ENCODE results near the gene DPYD. TPM values are rescaled to one million over a fixed set of nuclear protein-coding genes. Genes with fewer than 3 reads are reported as not detected.

DPYD gene
- total RNA-seq, 1 donor from 2014 or later = 12.8 TPM

- TF ChIP-seq CTCF (IDR thresholded peaks at IDR 0.05; ENCODE audit: partially characterized antibody, unreplicated experiment) = no peak
- H3K27me3 Mint-ChIP-seq (ENCODE audit: unreplicated experiment) = peaks cover 2% of the 10 kb centered on the region
- no peak overlapping the region for H3K4me3 Mint-ChIP-seq (ENCODE audit: unreplicated experiment)
- peaks cover 2% of the 10 kb centered on the region for H3K9me3 Mint-ChIP-seq (ENCODE audit: unreplicated experiment)
- no peak for DNase-seq
- H3K36me3 Mint-ChIP-seq (ENCODE audit: unreplicated experiment) = no peaks in the 10 kb centered on the region
- H3K27ac Mint-ChIP-seq (ENCODE audit: unreplicated experiment) = no peak overlapping the region
- peaks cover under 1% of the 10 kb centered on the region for H3K4me1 Mint-ChIP-seq (ENCODE audit: low read depth, unreplicated experiment)
These were observed 655.2 kb downstream of the DPYD start for GRCh38 chr1:97265630-97266029.

GRCh38 chr1:97262842-97263241 is 658.0 kb downstream of the DPYD start:
- no peak for TF ChIP-seq CTCF (IDR thresholded peaks at IDR 0.05; ENCODE audit: partially characterized antibody, unreplicated experiment)

GRCh38 chr1:97258597-97258996 is 662.2 kb downstream of the DPYD start:
- Mint-ChIP-seq H3K36me3 (ENCODE audit: unreplicated experiment) (no peaks in the 10 kb centered on the region), H3K4me1 (ENCODE audit: low read depth, unreplicated experiment) (peaks cover 2% of the 10 kb centered on the region), H3K27ac (ENCODE audit: unreplicated experiment) (no peak overlapping the region), H3K27me3 (ENCODE audit: unreplicated experiment) (no peaks in the 10 kb centered on the region), H3K4me3 (ENCODE audit: unreplicated experiment) (no peak overlapping the region), H3K9me3 (ENCODE audit: unreplicated experiment) (no peaks in the 10 kb centered on the region)
- TF ChIP-seq CTCF (IDR thresholded peaks at IDR 0.05; ENCODE audit: partially characterized antibody, unreplicated experiment) = no peak
- no peak for DNase-seq

More at GRCh38 chr1:97262842-97263241, 658.0 kb downstream of the DPYD start:
- Mint-ChIP-seq H3K27ac (ENCODE audit: unreplicated experiment) (no peak overlapping the region), H3K9me3 (ENCODE audit: unreplicated experiment) (peaks cover 2% of the 10 kb centered on the region), H3K4me1 (ENCODE audit: low read depth, unreplicated experiment) (peaks cover 2% of the 10 kb centered on the region), H3K4me3 (ENCODE audit: unreplicated experiment) (no peak overlapping the region), H3K36me3 (ENCODE audit: unreplicated experiment) (no peaks in the 10 kb centered on the region), H3K27me3 (ENCODE audit: unreplicated experiment) (no peaks in the 10 kb centered on the region)
- no peak for DNase-seq

GRCh38 chr1:97254731-97255463 is 665.9 kb downstream of the DPYD start:
- Mint-ChIP-seq H3K4me3 (ENCODE audit: unreplicated experiment) (no peak overlapping the region), H3K27me3 (ENCODE audit: unreplicated experiment) (peaks cover 1% of the 10 kb centered on the region), H3K4me1 (ENCODE audit: low read depth, unreplicated experiment) (no peaks in the 10 kb centered on the region), H3K27ac (ENCODE audit: unreplicated experiment) (no peak overlapping the region), H3K9me3 (ENCODE audit: unreplicated experiment) (no peaks in the 10 kb centered on the region), H3K36me3 (ENCODE audit: unreplicated experiment) (no peaks in the 10 kb centered on the region)
- no peak for TF ChIP-seq CTCF (IDR thresholded peaks at IDR 0.05; ENCODE audit: partially characterized antibody, unreplicated experiment)
- no peak for DNase-seq

- TF ChIP-seq CTCF (IDR thresholded peaks at IDR 0.05; ENCODE audit: partially characterized antibody, unreplicated experiment) = no peak
- peaks cover 1% of the 10 kb centered on the region for H3K27me3 Mint-ChIP-seq (ENCODE audit: unreplicated experiment)
- no peaks in the 10 kb centered on the region for H3K36me3 Mint-ChIP-seq (ENCODE audit: unreplicated experiment)
- H3K4me3 Mint-ChIP-seq (ENCODE audit: unreplicated experiment) = no peak overlapping the region
- no peaks in the 10 kb centered on the region for H3K9me3 Mint-ChIP-seq (ENCODE audit: unreplicated experiment)
- H3K27ac Mint-ChIP-seq (ENCODE audit: unreplicated experiment) = no peak overlapping the region
- DNase-seq = no peak
- H3K4me1 Mint-ChIP-seq (ENCODE audit: low read depth, unreplicated experiment) = no peaks in the 10 kb centered on the region
These were observed 667.9 kb downstream of the DPYD start for GRCh38 chr1:97252925-97253324.

Measured in glutamatergic neuron (in vitro differentiated cells).